22Rv1 (cell line): ENCODE results near the gene C4BPB.

Experiments used
- ZFX ChIP-seq: fragments of 450-650 bp; IDR thresholded peaks from 2 replicates; pipeline ENCODE4 v1.6.1; 2017; ENCODE audit warnings: antibody characterized with exemption, borderline replicate concordance
- TF ChIP-seq, protein P1 (sequence below): fragments of 450-650 bp; IDR thresholded peaks from 2 replicates; pipeline ENCODE4 v1.5.1; 2017; ENCODE audit warnings: mild to moderate bottlenecking

DNA sequence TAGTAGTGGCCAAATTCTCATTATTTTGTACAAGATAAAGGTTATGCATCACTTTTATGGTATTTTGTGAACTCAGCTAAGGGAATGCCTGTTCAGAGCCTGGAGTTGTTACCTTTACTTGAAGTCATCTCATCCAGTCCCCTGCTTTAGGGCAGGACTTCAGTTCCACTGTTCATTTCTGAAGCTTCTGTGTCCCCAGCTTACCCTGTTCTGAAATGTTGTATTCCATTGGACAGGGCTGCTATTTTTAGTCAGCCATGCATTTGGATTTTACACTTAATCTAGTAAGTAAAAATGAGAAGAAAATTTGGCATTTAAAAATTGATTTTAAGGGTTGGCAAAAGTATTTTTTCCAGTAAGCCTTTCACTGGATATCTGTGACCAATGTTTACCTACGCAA is 11.6 kb upstream of the C4BPB start:
- TF ChIP-seq, protein P1, sequence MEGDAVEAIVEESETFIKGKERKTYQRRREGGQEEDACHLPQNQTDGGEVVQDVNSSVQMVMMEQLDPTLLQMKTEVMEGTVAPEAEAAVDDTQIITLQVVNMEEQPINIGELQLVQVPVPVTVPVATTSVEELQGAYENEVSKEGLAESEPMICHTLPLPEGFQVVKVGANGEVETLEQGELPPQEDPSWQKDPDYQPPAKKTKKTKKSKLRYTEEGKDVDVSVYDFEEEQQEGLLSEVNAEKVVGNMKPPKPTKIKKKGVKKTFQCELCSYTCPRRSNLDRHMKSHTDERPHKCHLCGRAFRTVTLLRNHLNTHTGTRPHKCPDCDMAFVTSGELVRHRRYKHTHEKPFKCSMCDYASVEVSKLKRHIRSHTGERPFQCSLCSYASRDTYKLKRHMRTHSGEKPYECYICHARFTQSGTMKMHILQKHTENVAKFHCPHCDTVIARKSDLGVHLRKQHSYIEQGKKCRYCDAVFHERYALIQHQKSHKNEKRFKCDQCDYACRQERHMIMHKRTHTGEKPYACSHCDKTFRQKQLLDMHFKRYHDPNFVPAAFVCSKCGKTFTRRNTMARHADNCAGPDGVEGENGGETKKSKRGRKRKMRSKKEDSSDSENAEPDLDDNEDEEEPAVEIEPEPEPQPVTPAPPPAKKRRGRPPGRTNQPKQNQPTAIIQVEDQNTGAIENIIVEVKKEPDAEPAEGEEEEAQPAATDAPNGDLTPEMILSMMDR: no peak
- TF ChIP-seq ZFX: no peak
